Tibial nerve (tissue), 4 donors: ENCODE data around the gene SYNM. TPM values are rescaled to one million over a fixed set of nuclear protein-coding genes. Genes with fewer than 3 reads are reported as not detected.

Source experiments
- DNase-seq, 2 donors: peaks; one replicate each; pipeline ENCODE4 v3.0.0-alpha.2; 2019; ENCODE audit warnings: low spot score in 2 of 2
- H3K27ac ChIP-seq, 4 donors: fragments of 200-600 bp; sonication (generic) in 3 of 4; one replicate each; pipeline ENCODE4 v1.5.1; 2017 to 2019; ENCODE audit warnings: mild to moderate bottlenecking in 1 of 4
- H3K27me3 ChIP-seq, 2 donors: fragments of 200-600 bp; sonication (generic) in 1 of 2; one replicate each; pipeline versions ENCODE4 v1.5.1 to v1.6.0; 2017 to 2019
- H3K36me3 ChIP-seq, 3 donors: fragments of 200-600 bp; sonication (generic); one replicate each; pipeline ENCODE4 v1.5.1; 2018 to 2019
- H3K4me1 ChIP-seq, 4 donors: fragments of 200-600 bp; sonication (generic) in 3 of 4; one replicate each; pipeline ENCODE4 v1.5.1; 2017 to 2019
- H3K4me3 ChIP-seq, 4 donors: fragments of 200-600 bp; sonication (generic) in 3 of 4; one replicate each; pipeline ENCODE4 v1.5.1; 2017 to 2019; ENCODE audit warnings: mild to moderate bottlenecking in 1 of 4, moderate library complexity in 1 of 4
- H3K9me3 ChIP-seq, 4 donors: fragments of 200-600 bp; sonication (generic) in 3 of 4; one replicate each; pipeline ENCODE4 v1.5.1; 2017 to 2019
- EP300 ChIP-seq, 2 donors: sonication (generic); formaldehyde crosslinking; IDR thresholded peaks; one replicate each; pipeline ENCODE4 v1.6.1; 2017; ENCODE audit warnings: antibody characterized with exemption in 2 of 2, mild to moderate bottlenecking in 1 of 2
- POLR2A ChIP-seq, 2 donors: fragments of 450-650 bp; IDR thresholded peaks; one replicate each; pipeline ENCODE4 v1.6.1; 2017; ENCODE audit warnings: antibody characterized with exemption in 2 of 2, mild to moderate bottlenecking in 2 of 2, moderate library complexity in 2 of 2
- WGBS, 2 donors: methylation state at CpG; one replicate each; pipeline ENCODE4 v1.1.5; 2018; 5-methylcytosine and 5-hydroxymethylcytosine counted together
- total RNA-seq, 4 donors: library from RNA; depleted of rRNA; stranded (reverse); fragments of >200 nt; gene quantifications; one replicate each; pipeline ENCODE4 v1.1.0, GENCODE V29; 2016
- TF ChIP-seq, protein P1 (sequence below), 5 experiments: fragments of 200-600 bp in 3 of 5; fragments of 450-650 bp in 2 of 5; sonication (generic) in 3 of 5; IDR thresholded peaks; one replicate each; pipeline ENCODE4 v1.5.1; 2016 to 2019; ENCODE audit warnings: antibody characterized with exemption in 5 of 5, mild to moderate bottlenecking in 3 of 5, moderate library complexity in 2 of 5

The SYNM gene
- total RNA-seq, 4 donors from 2014 or later = 26.4 to 47.0 (median 29.6) TPM

DNA sequence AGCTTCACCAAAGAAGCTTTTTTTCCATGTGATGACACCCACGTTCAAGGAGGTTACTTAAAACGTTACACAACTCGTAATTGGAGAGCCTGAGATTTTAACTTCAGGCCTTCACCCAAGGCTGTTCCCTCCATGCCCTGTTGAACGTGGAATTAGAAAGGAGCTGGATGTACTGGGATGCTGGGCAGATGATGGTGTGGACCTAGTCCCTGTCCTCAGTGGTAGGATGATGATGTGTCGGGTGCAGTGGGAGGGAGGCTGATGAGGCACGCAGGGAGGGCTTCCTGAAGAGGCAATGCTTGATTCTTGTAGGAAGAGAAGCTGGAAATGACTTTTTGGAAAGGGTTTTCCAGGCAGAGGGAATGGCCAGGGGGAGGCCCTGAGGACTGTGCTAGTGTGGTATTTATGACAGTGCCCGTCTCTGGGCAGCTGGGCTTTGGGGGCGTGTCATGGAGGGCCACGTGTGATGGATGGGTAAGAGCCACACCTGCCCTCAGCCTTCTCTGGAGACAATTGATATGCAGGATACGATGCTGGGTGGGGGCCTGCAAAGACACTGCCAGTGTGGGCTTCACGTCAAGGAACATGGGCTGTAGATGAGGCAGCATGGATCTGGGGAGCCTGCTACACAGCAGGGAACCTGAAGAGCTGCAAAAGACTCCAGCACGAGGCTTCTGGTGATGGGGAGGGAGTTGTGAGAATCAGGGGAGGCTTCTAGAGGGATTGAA lies 15.3 kb downstream of the SYNM start:
- no peak for DNase-seq
- peaks cover 0 to 27% (median 19%) of the 10 kb centered on the region in 4 donors for H3K4me1 ChIP-seq
- TF ChIP-seq EP300 (IDR thresholded peaks at IDR 0.05) (no peak), POLR2A (IDR thresholded peaks at IDR 0.05) (no peak)
- TF ChIP-seq, protein P1, sequence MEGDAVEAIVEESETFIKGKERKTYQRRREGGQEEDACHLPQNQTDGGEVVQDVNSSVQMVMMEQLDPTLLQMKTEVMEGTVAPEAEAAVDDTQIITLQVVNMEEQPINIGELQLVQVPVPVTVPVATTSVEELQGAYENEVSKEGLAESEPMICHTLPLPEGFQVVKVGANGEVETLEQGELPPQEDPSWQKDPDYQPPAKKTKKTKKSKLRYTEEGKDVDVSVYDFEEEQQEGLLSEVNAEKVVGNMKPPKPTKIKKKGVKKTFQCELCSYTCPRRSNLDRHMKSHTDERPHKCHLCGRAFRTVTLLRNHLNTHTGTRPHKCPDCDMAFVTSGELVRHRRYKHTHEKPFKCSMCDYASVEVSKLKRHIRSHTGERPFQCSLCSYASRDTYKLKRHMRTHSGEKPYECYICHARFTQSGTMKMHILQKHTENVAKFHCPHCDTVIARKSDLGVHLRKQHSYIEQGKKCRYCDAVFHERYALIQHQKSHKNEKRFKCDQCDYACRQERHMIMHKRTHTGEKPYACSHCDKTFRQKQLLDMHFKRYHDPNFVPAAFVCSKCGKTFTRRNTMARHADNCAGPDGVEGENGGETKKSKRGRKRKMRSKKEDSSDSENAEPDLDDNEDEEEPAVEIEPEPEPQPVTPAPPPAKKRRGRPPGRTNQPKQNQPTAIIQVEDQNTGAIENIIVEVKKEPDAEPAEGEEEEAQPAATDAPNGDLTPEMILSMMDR (IDR thresholded peaks at IDR 0.05) = no peak
- WGBS, 2 donors = 84 to 87% methylated on average over 12 of the region's 12 CpGs
- peaks cover 0 to 30% (median 0%) of the 10 kb centered on the region in 3 donors for H3K36me3 ChIP-seq
- H3K27me3 ChIP-seq = no peaks in the 10 kb centered on the region
- H3K9me3 ChIP-seq = no peaks in the 10 kb centered on the region
- no peak overlapping the region for H3K4me3 ChIP-seq
- H3K27ac ChIP-seq = no peak overlapping the region

DNA sequence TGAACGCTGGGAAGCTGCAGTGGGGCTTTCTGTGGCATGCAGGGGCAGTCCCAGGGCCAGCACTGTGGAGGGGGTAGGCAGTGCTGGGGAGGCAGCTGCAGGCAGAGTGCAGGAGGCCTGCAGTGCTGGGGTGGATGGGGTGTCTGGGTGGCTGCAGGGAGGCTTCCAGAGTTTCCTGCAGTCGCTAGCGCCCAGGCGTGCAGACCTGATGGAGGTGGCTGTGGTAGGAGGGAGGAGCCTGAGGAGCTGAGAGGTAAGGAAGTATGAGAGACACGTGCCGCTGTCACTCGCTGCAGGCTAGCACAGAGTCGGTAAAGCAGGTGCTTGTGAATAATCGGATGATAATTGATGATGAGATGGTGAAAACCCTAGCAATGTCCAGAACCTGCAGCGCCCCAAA lies 16.3 kb downstream of the SYNM start:
- Histone ChIP-seq H3K27me3 (no peaks in the 10 kb centered on the region), H3K4me1 (peaks cover 0 to 37% (median 20%) of the 10 kb centered on the region in 4 donors), H3K36me3 (peaks cover 0 to 26% (median 0%) of the 10 kb centered on the region in 3 donors), H3K27ac (no peak overlapping the region), H3K9me3 (no peaks in the 10 kb centered on the region), H3K4me3 (no peak overlapping the region)
- TF ChIP-seq POLR2A (IDR thresholded peaks at IDR 0.05) (no peak), EP300 (IDR thresholded peaks at IDR 0.05) (no peak)
- TF ChIP-seq, protein P1 (IDR thresholded peaks at IDR 0.05) = no peak
- WGBS, 2 donors = 78 to 82% methylated on average over 10 of the region's 10 CpGs
- DNase-seq = no peak

DNA sequence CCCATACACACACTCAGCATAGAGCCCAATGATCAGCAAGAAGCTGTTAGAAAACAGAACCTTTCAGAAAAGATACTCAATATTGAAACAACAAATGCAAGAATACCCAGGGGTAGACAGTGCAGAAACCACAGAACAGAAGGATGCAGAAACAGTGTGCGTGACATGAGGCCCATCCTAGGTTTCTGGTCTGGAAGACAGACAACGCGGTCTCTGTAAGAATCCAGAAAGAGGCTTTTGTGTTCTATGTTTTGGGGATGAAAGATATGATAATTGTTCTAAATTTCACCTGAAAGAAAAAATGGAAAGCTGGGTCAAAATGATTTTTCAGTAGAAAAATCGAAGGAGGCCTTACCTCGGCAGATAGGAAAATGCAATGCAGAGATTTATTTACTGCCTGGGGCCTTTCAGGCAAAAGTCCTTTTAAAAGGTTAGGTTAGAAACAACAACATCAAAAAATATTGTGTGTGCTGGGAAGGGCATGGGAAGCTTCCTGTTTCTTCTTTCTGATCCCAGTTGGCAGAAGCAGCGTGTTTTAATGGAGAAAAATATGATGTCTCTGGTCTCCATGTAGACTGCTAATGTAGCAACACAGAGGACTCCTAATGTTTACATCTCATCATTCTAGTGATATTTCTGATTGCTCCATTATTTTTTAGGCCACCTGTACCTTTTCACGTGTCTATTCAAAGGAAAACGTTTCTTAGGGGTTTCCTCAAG lies 17.0 kb downstream of the SYNM start:
- H3K9me3 ChIP-seq = no peaks in the 10 kb centered on the region
- no peaks in the 10 kb centered on the region for H3K27me3 ChIP-seq
- peak overlapping the region in 2 of 4 donors; percentile 22 to 83 for H3K27ac ChIP-seq
- H3K36me3 ChIP-seq = peaks cover 0 to 30% (median 0%) of the 10 kb centered on the region in 3 donors
- H3K4me1 ChIP-seq = peaks cover 0 to 39% (median 20%) of the 10 kb centered on the region in 4 donors
- no peak overlapping the region for H3K4me3 ChIP-seq
- DNase-seq = no peak
- WGBS, 2 donors = 75 to 80% methylated on average over 8 of the region's 8 CpGs
- TF ChIP-seq POLR2A (IDR thresholded peaks at IDR 0.05) = no peak
- TF ChIP-seq, protein P1 (IDR thresholded peaks at IDR 0.05) = no peak
- TF ChIP-seq EP300 (IDR thresholded peaks at IDR 0.05) = no peak

DNA sequence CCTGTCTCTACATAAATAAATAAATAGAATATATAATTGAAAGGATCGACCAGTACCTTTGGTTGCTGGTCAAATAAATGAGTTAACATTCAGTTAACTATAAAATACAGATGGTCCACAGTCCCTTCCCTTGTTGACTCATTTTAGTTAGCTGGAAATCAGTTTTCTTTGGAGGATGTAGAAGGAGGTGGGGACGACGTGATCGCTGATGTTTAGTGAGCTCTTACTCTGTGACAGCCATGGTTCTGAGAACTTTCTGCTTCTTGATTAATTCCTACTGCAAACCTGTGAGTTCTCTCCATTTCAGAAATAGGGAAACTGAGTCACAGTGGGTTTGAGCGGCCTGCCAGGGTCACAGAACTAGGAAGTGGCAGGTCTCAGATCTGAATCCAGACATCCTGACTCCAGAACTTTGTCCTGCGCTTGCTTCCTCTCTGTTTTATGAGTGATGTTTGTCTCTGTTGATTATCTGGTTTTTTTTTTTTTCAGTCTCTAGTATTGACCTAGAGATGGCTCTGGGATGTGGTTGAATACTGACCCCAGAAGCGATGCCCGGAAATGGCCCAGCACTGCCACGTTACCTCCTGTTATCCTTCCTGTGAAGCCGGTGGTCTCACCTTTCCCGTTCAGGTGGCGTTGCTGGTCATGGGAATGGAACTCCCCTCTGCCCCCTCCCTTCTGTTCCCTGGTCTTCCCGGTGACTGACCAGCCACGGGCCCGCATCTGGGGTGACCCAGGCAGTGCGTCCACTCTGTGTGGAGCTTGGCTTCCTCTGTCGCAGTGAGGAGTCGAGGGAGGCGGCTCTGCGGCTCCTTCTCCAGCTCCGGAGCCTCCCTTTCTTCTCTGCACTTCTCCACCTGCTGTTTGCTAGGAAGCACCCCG lies 18.2 kb downstream of the SYNM start:
- no peak for DNase-seq
- H3K36me3 ChIP-seq = peaks cover 0 to 21% (median 0%) of the 10 kb centered on the region in 3 donors
- peak overlapping the region; percentile 50 to 83 (median 78) for H3K27ac ChIP-seq
- H3K4me3 ChIP-seq = peak overlapping the region in 2 of 4 donors; percentile 5 to 36
- peaks cover 0 to 39% (median 20%) of the 10 kb centered on the region in 4 donors for H3K4me1 ChIP-seq
- TF ChIP-seq, protein P1 (IDR thresholded peaks at IDR 0.05) = no peak
- TF ChIP-seq EP300 (IDR thresholded peaks at IDR 0.05) (no peak), POLR2A (IDR thresholded peaks at IDR 0.05) (no peak)
- H3K9me3 ChIP-seq = no peaks in the 10 kb centered on the region
- H3K27me3 ChIP-seq = no peaks in the 10 kb centered on the region
- 45 to 65% methylated on average over 22 of the region's 22 CpGs for WGBS, 2 donors
